GM20431 (cell line): ENCODE data around the gene MTO1.
"Not testable (repeated sequence)": the region's sequence is repeated elsewhere in the genome, so short reads cannot be mapped to it uniquely, and the experiment has no call there.

Experiments
- in situ Hi-C: fragments of 300-500 bp; cut with MseI, MboI; formaldehyde crosslinking; loops from one replicate; pipeline ENCODE4 v1.15.0; 2020; ENCODE audit warnings: low sequenced_read_pairs; ENCODE audit not compliant: unreplicated experiment

MTO1 gene, protein sequence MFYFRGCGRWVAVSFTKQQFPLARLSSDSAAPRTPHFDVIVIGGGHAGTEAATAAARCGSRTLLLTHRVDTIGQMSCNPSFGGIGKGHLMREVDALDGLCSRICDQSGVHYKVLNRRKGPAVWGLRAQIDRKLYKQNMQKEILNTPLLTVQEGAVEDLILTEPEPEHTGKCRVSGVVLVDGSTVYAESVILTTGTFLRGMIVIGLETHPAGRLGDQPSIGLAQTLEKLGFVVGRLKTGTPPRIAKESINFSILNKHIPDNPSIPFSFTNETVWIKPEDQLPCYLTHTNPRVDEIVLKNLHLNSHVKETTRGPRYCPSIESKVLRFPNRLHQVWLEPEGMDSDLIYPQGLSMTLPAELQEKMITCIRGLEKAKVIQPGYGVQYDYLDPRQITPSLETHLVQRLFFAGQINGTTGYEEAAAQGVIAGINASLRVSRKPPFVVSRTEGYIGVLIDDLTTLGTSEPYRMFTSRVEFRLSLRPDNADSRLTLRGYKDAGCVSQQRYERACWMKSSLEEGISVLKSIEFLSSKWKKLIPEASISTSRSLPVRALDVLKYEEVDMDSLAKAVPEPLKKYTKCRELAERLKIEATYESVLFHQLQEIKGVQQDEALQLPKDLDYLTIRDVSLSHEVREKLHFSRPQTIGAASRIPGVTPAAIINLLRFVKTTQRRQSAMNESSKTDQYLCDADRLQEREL

DNA sequence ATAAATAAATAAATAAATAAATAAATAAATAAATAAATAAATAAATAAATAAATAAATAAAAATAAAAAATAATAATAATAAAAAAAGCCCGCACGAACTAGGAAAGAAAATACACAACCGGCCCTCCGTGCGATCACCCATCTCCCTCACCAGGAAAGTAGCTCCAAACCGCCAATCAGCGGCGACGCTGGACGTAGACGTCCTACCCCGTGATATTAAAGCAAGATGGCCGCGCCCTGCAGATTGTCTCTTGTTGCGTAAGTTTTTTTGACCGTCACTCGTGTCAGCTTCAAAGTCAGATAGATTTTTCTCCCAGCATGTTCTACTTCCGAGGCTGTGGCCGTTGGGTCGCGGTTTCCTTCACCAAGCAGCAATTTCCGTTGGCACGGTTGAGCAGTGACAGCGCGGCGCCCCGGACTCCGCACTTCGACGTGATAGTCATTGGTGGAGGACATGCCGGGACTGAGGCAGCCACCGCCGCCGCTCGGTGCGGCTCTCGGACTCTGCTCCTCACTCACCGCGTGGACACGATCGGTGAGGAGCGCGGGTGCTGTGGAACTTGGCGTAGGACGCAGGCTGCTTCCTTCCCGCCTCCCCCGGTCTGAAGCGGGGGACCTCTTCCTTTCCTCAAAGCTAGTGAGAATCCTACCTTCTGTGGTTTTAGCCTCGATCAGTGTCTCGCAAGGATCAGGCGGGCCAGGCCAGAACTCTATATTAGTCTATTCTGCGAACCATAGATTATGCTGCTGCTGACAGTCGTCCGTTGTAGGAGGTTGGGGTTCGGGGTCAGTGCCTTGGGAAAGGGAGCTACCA, at the start of gene MTO1:
Gene MTO1, plus strand, starts transcription at position 201 of the 814 bp plus-strand sequence. Its CDS starts 118 bp downstream, at position 319.
- in situ Hi-C loops = no loop called here

DNA sequence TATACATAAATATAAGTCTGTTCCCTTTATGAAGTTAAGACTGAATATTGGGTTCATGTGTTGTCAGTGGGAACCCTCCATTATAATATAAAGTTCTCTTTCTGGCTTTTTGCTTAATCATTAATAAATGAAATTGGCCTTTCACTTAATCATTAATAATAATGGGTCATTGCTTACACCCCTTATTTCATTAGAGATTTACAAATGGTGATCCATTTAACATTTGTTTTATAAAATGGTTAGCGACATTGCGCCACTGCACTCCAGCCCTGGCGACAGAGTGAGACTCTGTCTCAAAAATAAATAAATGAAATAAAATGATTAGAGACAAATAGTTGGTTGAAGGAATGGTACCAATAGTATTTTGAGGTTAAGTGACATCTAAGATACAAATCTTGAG, 48.4 kb upstream of the MTO1 start:
- in situ Hi-C loops = no loop called here

DNA sequence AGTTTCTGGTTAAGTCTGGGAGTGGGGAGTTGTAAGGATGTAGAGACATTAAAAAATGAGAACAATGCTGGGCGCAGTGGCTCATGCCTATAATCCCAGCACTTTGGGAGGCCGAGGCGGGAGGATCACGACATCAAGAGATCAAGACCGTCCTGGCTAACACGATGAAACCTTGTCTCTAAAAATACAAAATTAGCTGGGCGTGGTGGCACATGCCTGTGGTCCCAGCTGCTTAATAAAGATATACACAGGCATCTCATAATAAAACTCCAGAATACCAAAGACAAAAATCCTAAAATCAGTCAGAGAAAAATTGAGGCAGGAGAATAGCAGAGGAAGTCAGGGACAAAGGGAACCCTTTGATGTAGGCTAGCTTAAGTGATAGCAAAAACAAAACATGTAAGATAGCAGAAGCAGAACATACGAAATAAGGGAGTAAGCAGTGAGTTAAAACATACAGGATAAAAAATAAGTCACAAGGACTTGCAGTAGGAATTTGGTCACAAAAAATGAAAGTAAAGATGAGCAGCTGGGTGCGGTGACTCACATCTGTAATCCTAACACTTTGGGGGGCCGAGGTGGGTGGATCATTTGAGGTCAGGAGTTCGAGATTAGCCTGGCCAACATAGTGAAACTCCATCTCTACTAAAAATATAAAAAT, 43.3 kb upstream of the MTO1 start:
- in situ Hi-C loops = no loop called here

DNA sequence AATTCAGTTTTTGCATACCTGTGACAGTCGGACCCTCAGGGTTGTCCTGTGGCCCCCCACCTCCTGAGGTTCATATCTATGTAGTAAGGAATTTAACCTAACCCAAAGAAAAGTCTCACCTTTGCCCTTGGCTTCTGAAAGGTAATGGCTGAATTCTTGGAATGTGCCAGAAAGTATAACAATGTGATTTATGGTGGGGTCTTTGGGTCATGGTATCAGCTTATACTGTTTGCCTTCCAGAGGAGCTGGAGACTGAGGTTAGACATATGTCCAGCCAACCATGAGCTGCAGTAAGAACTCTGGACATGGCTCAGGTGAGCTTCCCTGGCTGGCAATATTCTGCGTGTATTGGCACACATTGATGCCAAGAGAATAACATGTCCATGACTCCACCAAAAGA, 40.0 kb upstream of the MTO1 start:
- in situ Hi-C loops = no loop called here

DNA sequence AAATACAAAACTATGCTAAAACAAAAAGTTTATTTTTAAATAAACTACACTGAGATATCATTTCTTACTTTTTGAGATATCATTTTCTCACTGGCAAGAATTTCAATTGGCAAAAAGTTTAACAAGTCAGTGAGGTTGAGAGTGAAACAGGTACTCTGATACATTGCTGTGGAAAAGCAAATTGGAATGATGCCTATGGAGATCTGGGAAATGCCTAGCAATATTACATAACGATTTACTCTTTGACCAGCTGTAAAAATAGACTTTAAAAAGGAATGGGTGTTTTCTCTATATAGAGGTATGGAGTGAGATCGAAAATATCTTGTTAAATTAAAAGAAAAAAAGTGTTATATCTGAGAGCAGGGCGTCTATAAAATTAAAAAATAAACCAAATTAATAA, 26.3 kb upstream of the MTO1 start:
- in situ Hi-C loops = no loop called here

DNA sequence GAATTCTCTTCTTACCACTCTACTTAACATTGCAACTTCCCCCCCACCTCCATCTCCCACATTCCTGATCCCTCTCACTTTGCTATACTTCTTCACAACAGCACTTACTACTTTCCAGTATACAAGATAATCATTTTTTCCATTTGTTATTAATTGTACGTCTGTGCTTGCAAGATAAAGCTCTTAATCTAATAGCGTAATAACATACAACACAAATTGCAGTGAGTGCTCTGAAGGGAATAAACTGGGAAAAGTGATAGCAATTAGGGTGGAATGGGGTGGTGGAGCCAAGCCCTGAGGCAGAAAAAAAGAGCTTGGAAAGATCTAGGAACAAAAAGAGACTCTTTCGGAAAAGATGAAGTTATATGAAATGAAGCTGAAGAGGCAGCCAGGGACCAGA, 18.0 kb upstream of the MTO1 start:
- in situ Hi-C loops = no loop called here

DNA sequence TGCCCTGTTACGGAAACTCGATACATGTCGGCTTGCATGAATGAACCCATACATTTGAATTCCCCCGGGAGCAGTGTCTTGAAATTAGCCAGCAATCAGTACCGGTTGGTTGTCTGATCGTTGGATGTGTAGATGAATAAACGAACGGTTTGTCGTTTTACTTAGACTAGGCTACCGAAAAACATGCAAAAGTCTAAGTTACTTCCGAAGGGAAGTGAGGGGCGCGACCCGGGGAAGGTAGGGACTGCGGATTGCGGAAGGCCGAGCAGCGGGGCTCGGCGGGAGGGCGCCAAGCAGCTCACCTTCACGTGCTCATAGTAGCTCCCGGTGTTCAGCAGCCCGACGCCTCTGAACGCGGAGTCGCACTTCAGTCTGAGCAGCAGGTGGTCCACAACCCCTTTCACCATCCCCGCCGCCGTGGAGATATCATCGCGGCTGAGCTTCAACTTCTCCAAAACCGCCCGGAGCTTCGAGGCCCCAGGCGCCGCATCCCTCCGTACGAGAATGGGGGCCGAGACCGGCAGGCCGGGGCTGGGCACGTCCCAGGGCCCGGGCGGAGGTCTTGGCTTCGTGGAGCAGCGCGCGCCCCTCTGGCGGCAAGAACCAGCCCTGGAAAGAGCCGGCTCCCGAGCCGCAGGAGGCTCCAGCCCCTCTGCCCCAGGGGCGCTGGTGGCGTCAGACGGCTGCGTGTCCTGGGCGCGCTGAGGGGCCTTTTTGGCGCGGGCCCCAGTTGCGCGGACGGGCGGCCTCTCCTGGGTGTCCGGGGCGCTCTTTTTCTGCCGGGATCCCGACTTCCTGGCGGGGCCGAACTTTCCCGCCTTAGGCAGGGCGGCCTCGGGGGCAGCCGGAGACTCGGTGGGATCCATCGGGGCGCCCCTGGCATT, 10.1 kb upstream of the MTO1 start:
- in situ Hi-C loops = no loop called here

DNA sequence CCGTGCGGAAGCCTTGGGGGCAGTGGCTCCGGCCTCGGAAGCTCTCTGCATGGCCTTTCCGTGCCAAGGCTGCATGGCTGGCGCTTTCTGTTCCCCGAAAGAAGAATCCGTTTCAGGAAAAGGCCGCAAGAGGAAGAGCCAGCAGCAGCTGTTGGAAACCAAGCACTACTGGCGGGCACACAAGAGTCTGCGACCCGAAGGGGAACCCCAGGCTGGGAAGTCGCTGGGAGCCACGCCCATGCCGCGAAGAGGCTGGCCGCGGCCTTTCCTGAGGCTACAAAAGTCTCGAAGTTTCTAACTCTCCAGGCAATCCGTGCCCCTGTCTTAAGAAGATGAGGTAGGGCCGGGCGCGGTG, 9.5 kb upstream of the MTO1 start, which contains the start of gene CGAS:
Gene CGAS, minus strand, starts transcription at position 191 of the 355 bp plus-strand sequence. Its CDS starts 116 bp downstream, at position 75.
- in situ Hi-C loops = no loop called here

DNA sequence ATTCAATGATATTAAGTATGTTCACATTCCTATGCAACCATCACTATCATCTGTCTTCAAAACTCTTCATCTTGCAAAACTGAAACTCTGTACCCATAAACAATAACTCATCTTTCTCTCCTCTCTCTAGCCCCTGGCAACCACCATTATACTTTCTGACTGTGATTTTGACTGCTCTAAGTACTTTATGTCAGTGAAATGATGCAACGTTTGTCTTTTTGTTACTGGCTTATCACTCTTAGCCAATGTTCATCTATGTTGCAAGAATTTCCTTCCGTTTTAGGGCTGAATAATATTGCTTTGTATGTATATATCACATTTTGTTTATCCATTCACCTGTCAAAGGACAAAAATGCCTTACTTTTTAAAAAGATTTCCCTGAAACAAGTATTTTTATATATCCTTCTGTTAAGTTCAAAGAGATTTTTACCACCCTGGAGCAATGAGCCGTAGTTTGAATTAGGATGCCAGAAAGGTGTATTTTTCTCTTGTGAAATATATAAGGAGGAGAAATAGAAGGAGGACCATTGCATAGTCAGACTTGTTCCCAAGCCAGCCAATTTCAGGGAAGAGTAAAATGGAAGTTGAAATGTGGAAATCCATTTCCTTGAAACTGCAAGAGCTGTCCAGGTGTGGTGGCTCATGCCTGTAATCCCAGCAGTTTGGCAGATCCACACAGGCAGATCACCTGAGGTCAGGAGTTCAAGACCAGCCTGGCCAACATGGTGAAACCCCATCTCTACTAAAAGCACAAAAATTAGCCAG, 5.5 kb upstream of the MTO1 start:
- in situ Hi-C loops = no loop called here

DNA sequence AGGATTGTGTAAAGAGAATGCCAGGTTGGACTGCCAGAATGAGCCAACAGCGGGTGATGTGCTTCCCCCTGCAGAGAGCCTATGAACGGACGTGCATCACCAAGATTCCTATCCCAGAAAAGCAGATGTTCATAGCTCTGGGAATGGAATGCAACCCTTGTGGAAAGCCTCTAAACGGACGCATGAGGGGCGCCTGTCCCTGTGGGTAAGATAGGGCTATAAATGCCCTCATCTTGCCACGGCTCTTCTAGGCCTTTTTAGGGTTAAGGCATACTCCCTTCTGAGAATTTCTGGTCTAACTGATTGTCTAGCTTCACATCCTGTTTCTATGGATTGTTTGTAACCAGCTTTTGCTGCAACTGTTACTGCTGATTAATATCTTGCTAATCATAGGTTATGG, 2.1 kb upstream of the MTO1 start:
- in situ Hi-C loops = not testable (repeated sequence)

DNA sequence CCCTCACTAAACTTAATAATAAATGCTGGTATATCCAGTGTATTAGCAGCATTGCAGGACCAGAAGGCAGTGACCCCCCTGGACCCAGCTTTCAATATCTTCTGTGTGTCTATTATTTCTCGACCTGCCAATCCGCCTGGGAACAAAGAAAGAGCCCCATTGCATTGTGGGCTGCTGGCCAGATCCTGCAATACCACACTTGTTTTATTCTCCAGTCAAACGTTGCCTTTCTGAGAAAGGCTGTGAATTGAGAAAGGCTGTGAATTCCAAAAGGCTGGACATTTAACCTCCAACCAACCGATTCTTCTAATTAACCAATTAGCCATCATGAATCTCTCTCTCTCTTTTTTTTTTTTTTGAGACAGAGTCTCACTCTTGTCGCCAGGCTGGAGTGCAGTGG, 1.5 kb upstream of the MTO1 start:
- in situ Hi-C loops = no loop called here

DNA sequence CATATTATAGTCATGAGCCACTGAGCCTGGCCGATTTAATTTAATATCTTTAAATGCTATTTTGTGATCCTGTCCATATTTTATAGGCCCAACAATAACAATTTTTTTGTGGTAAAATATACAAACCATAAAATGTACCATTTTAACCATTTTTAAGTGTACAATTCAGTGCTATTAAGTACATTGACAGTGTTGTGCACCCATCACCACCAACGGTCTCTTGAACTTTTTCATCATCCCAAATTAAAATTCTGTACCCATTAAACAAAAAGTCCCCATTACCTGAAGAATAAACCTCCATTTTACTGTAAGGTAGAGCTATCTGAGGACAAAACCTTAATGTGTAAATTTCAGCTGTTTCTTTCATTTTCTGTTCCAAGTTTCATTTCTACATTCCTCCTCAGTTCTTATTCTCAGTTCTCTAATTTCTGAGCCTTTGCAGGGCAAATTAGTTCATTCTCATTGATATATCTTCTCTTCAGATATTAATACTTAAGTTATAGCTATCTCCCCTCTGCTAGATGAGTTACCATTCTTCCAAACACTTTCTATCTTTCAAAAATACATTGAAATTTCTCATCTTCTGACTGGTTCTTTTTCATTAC, 10.3 kb downstream of the MTO1 start:
- in situ Hi-C loops = no loop called here

DNA sequence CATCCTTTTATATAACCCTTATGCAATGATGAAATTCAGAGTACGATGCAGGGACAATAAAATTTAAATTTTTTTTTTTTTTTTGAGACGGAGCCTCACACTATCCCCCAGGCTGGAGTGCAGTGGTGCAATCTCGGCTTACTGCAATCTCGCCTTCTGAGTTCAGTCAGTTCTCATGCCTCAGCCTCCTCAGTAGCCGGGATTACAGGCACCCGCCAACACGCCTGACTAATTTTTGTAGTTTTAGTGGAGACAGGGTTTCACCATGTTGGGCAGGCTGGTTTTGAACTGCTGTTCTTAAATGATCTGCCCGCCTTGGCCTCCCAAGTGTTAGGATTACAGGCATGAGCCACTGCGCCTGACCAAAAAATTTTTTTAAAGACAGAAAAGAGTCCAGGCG, 15.2 kb downstream of the MTO1 start:
- in situ Hi-C loops = no loop called here

DNA sequence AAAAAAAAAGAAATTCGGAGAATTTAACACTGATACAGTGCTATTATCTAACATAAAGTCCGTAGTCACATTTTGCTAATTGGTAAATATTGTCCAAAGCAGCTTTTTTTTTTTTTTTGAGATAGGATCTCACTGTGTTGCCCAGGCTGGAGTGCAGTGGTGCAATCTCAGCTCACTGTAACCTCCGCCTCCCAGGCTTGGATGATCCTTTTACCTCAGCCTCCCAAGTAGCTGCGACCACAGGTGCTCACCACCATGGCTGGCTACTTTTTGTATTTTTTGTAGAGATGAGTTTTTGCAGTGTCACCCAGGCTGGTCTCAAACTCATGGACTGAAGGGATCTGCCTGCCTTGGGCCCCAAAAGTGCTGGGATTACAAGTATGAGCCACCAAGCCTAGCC, 15.9 kb downstream of the MTO1 start:
- in situ Hi-C loops = no loop called here

DNA sequence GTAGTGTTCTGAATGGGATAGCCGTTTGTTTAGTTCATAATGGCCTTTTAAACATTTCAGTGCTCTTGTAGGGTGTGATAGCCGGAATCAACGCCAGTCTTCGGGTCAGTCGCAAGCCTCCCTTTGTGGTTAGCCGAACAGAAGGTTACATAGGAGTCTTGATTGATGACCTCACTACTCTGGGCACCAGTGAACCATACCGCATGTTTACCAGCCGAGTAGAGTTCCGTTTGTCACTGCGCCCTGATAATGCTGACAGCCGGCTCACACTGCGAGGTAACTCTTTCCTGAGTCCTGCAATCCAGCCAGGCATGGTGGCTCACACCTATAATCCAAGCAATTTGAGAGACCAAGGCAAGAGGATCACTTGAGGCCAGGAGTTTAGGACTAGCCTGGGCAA, 20.4 kb downstream of the MTO1 start:
- in situ Hi-C loops = no loop called here

DNA sequence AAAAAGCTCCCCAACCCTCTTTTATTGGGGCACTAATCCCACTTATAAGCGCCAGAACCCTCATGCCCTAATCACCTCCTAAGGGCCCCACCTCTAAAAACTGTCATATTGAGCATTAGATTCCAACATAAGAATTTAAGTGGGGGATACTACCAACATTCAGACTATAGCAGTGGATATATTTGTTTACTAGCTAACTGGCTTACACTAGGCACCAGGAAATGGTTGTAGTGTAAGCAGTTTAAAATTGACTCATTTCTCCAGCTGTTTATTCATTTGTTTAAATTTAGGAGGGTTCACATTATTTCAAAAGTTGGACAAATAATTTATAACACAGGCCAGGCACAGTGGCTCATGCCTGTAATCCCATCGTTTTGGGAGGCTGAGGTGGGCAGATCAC, 22.9 kb downstream of the MTO1 start:
- in situ Hi-C loops = no loop called here

DNA sequence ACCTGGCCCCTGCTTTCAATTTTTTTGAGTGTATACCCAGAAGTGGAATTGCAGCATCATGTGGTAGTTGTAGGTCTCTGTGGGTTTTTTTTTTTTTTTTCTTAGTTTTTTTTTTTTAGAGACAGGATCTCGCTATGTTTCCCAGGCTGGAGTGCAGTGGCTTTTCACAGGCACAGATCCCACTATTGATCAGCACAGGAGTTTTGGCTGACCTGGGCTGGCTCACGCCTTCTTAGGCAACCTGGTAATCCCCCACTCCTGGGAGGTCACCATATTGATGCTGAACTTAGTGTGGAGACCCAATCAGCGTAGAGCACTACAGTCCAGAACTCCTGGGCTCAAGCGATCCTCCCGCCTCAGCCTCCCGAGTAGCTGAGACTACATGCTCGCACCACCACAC, 25.9 kb downstream of the MTO1 start:
- in situ Hi-C loops = no loop called here

DNA sequence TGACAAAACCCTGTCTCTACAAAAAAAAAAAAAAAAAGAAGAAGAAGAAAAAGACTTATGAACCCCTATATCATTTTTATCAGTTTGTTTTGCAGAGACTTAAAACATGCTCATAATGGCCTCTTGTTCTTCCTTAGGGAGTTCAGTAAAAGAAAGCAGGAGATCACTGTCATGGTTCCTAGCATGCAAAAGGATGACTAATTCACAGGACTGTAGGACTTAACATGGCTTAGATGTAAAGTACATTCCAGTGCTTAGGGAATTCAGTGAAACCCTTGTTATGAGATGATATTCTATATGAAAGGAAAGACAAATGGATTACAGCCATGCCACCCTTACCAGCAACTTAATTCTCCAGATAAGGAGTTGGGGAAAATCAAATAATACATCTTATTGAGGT, 29.8 kb downstream of the MTO1 start:
- in situ Hi-C loops = no loop called here
